Chondrocyte (in vitro differentiated cells): ENCODE results near the gene PCGF1. TPM values are rescaled to one million over a fixed set of nuclear protein-coding genes. Genes with fewer than 3 reads are reported as not detected.
"Not testable (repeated sequence)": the region's sequence is repeated elsewhere in the genome, so short reads cannot be mapped to it uniquely, and the experiment has no call there.

Source experiments
- DNase-seq: peaks from one replicate; pipeline ENCODE4 v3.0.0; 2021; ENCODE audit warnings: mixed read lengths, low spot score
- H3K27ac Mint-ChIP-seq: one replicate; pipeline ENCODE4 v1.8.0; 2021; ENCODE audit warnings: mild to moderate bottlenecking, moderate library complexity, mixed read lengths; ENCODE audit not compliant: unreplicated experiment
- H3K27me3 Mint-ChIP-seq: 2 replicates; pipeline ENCODE4 v1.8.0; 2021; ENCODE audit warnings: low read depth, mixed read lengths
- H3K36me3 Mint-ChIP-seq: 2 replicates; pipeline ENCODE4 v1.8.0; 2021; ENCODE audit warnings: low read depth, mixed read lengths
- H3K4me1 Mint-ChIP-seq: 2 replicates; pipeline ENCODE4 v1.8.0; 2021; ENCODE audit warnings: low read depth, mild to moderate bottlenecking, mixed read lengths
- H3K4me3 Mint-ChIP-seq: one replicate; pipeline ENCODE4 v1.8.0; 2021; ENCODE audit warnings: mild to moderate bottlenecking, moderate library complexity, mixed read lengths; ENCODE audit not compliant: unreplicated experiment
- H3K9me3 Mint-ChIP-seq: 2 replicates; pipeline ENCODE4 v1.8.0; 2021; ENCODE audit warnings: low read depth, mixed read lengths
- total RNA-seq: library from RNA; stranded (reverse); gene quantifications from 3 replicates; pipeline ENCODE4 v1.2.1, GENCODE V29; 2021
- TF ChIP-seq, protein P1 (sequence below): fragments of 200-600 bp; sonication (generic); IDR thresholded peaks from 2 replicates; pipeline ENCODE4 v1.5.0; 2021; ENCODE audit warnings: antibody characterized with exemption, mild to moderate bottlenecking, moderate library complexity

PCGF1 gene
- total RNA-seq, 1 donor from 2014 or later, result 30.7 TPM

DNA sequence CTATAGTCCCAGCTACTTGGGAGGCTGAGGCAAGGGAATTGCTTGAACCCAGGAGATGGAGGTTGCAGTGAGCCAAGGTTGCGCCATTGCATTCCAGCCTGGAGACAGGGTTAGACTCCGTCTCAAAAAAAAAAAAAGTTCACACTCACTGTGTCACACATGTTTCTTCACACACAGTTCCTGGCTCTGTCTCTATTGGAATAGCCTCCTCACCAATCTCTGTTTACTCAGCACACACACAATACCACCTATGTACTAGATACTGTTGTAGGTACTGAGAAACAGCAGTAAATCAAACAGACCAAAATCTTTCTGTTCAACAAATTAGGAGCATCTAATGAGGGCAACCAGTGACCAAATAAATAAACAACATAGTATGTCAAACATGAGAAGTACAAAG lies 21.4 kb downstream of the PCGF1 start:
- Mint-ChIP-seq H3K27me3 (no peaks in the 10 kb centered on the region), H3K4me1 (peaks cover 17% of the 10 kb centered on the region), H3K36me3 (peaks cover 16% of the 10 kb centered on the region), H3K27ac (no peak overlapping the region), H3K4me3 (no peak overlapping the region), H3K9me3 (no peaks in the 10 kb centered on the region)
- no peak for DNase-seq
- TF ChIP-seq, protein P1, sequence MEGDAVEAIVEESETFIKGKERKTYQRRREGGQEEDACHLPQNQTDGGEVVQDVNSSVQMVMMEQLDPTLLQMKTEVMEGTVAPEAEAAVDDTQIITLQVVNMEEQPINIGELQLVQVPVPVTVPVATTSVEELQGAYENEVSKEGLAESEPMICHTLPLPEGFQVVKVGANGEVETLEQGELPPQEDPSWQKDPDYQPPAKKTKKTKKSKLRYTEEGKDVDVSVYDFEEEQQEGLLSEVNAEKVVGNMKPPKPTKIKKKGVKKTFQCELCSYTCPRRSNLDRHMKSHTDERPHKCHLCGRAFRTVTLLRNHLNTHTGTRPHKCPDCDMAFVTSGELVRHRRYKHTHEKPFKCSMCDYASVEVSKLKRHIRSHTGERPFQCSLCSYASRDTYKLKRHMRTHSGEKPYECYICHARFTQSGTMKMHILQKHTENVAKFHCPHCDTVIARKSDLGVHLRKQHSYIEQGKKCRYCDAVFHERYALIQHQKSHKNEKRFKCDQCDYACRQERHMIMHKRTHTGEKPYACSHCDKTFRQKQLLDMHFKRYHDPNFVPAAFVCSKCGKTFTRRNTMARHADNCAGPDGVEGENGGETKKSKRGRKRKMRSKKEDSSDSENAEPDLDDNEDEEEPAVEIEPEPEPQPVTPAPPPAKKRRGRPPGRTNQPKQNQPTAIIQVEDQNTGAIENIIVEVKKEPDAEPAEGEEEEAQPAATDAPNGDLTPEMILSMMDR, result no peak

DNA sequence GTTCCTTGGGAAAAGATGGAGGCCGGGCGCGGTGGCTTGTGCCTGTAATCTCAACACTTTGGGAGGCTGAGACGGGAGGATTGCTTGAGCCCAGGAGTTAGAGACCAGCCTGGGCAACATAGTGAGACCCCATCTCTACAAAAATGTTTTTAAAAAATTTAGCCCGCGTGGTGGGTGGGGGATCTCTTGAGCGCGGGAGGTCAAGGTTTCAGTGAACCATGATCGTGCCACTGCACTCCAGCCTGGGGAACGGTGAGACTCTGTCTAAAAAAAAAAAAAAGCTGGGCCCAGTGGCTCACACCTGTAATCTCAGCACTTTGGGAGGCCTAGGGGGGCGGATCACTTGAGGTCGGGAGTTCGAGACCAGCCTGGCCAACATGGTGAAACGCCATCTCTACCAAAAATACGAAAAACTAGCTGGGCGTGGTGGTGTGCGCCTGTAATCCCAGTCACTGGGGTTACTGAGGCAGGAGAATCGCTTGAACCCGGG lies 23.8 kb downstream of the PCGF1 start:
- Mint-ChIP-seq H3K27ac (peak overlapping the region; percentile 98), H3K4me3 (peak overlapping the region; percentile 95), H3K4me1 (peaks cover 28% of the 10 kb centered on the region)
- DNase-seq, H3K9me3 Mint-ChIP-seq, H3K27me3 Mint-ChIP-seq, H3K36me3 Mint-ChIP-seq: not testable (repeated sequence)

DNA sequence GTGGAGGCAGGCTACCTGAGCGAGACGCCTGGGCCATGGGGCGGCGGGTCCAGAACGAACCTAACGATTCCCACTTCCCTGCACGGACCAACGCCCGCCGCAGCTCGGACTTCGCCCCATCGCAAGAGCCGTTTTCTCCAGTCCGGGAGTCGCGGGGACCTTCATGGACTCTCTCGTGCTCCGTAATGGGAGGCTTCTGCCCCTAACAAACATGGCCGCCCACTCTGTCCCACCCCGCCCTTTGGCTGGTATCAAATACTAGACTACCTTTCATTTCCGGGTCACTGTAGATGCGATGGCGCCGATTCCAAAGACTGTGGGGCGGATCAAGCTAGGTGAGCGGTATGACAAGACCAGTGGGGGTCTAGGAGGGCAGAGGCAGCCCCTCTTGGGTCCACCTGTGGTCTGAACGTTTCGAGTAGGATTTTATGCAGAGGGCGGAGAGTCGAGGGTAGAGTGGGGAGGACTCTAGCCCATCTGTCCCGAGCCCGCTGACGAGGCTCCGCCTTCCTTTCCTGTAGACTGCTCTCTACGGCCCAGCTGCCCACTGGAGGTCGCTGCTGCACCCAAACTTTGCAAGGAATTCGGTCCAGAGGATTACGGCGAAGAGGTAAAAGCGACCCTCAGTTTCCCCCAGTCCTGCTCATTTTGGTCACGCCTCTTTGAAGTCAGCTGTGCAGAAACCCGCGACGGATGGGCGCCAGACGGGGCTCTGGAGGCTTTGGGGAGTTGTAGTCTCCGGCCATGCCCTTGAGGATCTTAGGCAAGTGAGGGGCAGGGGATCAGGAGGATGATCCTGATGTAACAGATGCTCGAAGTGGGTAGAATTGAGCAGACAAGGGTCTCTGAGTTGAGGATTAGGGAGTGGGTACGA lies 24.5 kb downstream of the PCGF1 start, which contains the start of the genes CCDC142 and TTC31:
CCDC142 (minus strand) TSS at position 198 of the 874 bp plus-strand sequence; CDS start at position 37, 161 bp downstream.
TTC31 (plus strand) TSS at position 281 of the 874 bp plus-strand sequence; CDS start at position 296, 15 bp downstream.
- H3K4me1 Mint-ChIP-seq, result peaks cover 28% of the 10 kb centered on the region
- H3K9me3 Mint-ChIP-seq, result no peaks in the 10 kb centered on the region
- peak within 1 kb of the TSS; percentile 95 for H3K4me3 Mint-ChIP-seq
- peak within 1 kb of the TSS; percentile 98 for H3K27ac Mint-ChIP-seq
- TF ChIP-seq, protein P1, result peak; percentile 98
- no peaks in the 10 kb centered on the region for H3K27me3 Mint-ChIP-seq
- DNase-seq, result no peak
- H3K36me3 Mint-ChIP-seq, result peaks cover 8% of the 10 kb centered on the region

DNA sequence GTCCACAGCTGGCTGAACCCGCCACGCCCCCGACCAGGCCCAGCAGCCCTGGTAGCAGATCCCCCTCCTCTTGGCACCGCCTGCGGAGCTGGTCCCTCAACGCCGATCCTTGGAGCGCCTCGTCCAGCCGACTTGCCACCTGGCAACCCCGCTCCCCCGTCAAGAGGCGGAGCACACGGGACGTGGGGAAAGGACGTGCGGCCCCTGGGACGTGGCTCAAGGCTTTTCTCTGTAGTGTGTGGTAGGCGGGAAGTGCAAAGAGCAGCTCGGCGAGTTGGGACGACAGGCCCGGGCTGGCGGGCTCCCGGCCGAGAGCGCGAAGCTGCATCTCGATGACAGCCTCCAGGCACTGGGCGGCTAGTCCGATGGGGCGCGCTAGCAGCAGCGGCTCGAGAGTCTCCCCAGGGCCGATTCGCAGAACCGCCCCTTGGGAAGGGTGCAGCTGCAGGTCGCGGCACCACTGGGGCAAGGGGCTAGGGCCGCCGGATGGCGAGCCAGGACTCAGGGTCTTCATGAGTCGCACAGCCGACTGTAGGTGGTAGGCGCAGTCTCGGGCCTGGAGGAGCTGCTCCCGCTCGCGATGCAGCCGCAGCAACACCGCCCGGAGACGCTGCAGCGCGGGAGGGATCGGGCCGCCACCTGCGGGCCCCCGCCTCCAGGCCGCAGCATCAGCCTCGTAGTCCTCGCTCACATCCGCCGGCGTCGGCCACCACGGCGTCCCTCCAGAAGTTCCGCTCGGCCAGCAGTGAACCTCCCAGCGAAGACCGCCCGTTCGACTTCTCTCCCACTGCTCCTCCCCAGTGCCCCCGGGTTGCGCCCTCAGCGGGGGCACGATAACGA lies 25.3 kb downstream of the PCGF1 start:
- peak overlapping the region; percentile 95 for H3K4me3 Mint-ChIP-seq
- no peaks in the 10 kb centered on the region for H3K27me3 Mint-ChIP-seq
- H3K9me3 Mint-ChIP-seq, result no peaks in the 10 kb centered on the region
- peaks cover 28% of the 10 kb centered on the region for H3K4me1 Mint-ChIP-seq
- H3K27ac Mint-ChIP-seq, result peak overlapping the region; percentile 85
- H3K36me3 Mint-ChIP-seq, result peaks cover 11% of the 10 kb centered on the region
- DNase-seq, result no peak
- TF ChIP-seq, protein P1, result no peak

DNA sequence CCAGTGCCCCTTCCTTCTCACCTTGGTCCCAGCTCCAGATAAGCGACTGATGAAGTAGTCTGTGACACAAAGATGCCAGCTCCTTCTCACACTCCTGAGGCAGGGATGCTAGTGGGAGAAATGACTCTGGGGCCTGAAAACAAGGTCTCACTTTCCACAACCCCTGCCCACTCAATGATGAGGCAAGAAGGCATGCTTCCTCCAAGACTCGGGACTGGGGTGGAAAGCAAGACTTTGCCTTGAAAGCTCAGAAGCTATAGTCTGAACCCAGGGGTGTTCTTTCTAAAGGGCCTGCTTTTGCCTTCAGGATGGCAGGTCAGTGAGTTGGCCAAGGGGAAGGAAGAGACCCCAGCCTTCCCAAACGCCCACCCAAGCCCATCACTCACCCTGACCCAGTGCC lies 26.1 kb downstream of the PCGF1 start:
- Mint-ChIP-seq H3K36me3 (peaks cover 9% of the 10 kb centered on the region), H3K4me1 (peaks cover 28% of the 10 kb centered on the region), H3K27ac (no peak overlapping the region), H3K4me3 (peak overlapping the region; percentile 95), H3K27me3 (no peaks in the 10 kb centered on the region), H3K9me3 (no peaks in the 10 kb centered on the region)
- TF ChIP-seq, protein P1, result no peak
- no peak for DNase-seq
